SK-N-SH (cell line): ENCODE measurements around the gene HEBP2. TPM values are rescaled to one million over a fixed set of nuclear protein-coding genes. Genes with fewer than 3 reads are reported as not detected.

ENCODE experiments used
- CTCF ChIA-PET: fragments of 300-600, 350-600 bp; formaldehyde crosslinking; extraction: SDS; loops from one replicate; lab custom pipeline; 2021; lab: Yijun Ruan, JAX
- POLR2A ChIA-PET: fragments of 350-600 bp; sonication (Branson Sonifier 250); formaldehyde crosslinking; extraction: SDS; loops from one replicate; lab custom pipeline; 2020; ENCODE audit warnings: antibody characterized with exemption, inconsistent platforms; lab: Yijun Ruan, JAX
- DNase-seq: peaks from one replicate; pipeline ENCODE4 v3.0.0; 2012
- H2AFZ ChIP-seq: fragments of 200-600 bp; sonication (generic); 2 replicates; pipeline ENCODE4 v1.8.1; 2016; ENCODE audit warnings: antibody characterized with exemption, mild to moderate bottlenecking, low read depth
- H3F3A ChIP-seq: fragments of 200-600 bp; sonication (generic); replicated peaks from 2 replicates; pipeline ENCODE3; 2016; ENCODE audit warnings: antibody characterized with exemption, mild to moderate bottlenecking; ENCODE audit not compliant: insufficient read depth
- H3K27ac ChIP-seq, 2 experiments: fragments of 200-500 bp in 1 of 2; fragments of 200-600 bp in 1 of 2; sonication (Bioruptor generic) in 1 of 2; sonication (generic), shearing (Covaris generic) in 1 of 2; 2 replicates each; pipeline versions ENCODE4 v1.5.1 to v1.6.1; 2014 to 2016; ENCODE audit warnings: low read depth in 2 of 2, inconsistent platforms in 1 of 2, low read length in 1 of 2, mild to moderate bottlenecking in 1 of 2, mixed read lengths in 1 of 2
- H3K27me3 ChIP-seq: fragments of 200-600 bp; sonication (generic), shearing (Covaris generic); 2 replicates; pipeline ENCODE4 v1.6.1; 2016; ENCODE audit warnings: mixed run types; ENCODE audit not compliant: insufficient read depth
- H3K36me3 ChIP-seq, 2 experiments: fragments of 200-500 bp in 1 of 2; fragments of 200-600 bp in 1 of 2; sonication (Bioruptor generic) in 1 of 2; sonication (generic) in 1 of 2; replicated peaks in 1 of 2; 2 replicates each; pipeline versions ENCODE3 to v1.5.1; 2014 to 2016; ENCODE audit warnings: low read length in 1 of 2, mild to moderate bottlenecking in 1 of 2; ENCODE audit not compliant: insufficient read depth in 2 of 2, control insufficient read depth in 1 of 2
- H3K4me1 ChIP-seq, 2 experiments: fragments of 200-500 bp in 1 of 2; fragments of 200-600 bp in 1 of 2; sonication (Bioruptor generic) in 1 of 2; sonication (generic), shearing (Covaris generic) in 1 of 2; 2 replicates each; pipeline versions ENCODE4 v1.5.1 to v1.6.1; 2014 to 2016; ENCODE audit warnings: low read depth in 1 of 2, low read length in 1 of 2, mixed run types in 1 of 2; ENCODE audit not compliant: insufficient read depth in 2 of 2, control insufficient read depth in 1 of 2
- H3K4me2 ChIP-seq: fragments of 200-600 bp; sonication (generic), shearing (Covaris generic); 2 replicates; pipeline ENCODE4 v1.6.1; 2017; ENCODE audit warnings: mixed run types
- H3K4me3 ChIP-seq, 2 experiments: fragments of 200-500 bp in 1 of 2; fragments of 200-600 bp in 1 of 2; sonication (Bioruptor generic) in 1 of 2; sonication (generic), shearing (Covaris generic) in 1 of 2; 2 replicates each; pipeline versions ENCODE4 v1.5.1 to v1.8.1; 2014 to 2016; ENCODE audit warnings: low read depth in 2 of 2, inconsistent platforms in 1 of 2, low read length in 1 of 2, mild to moderate bottlenecking in 1 of 2, mixed read lengths in 1 of 2, moderate library complexity in 1 of 2
- H3K79me2 ChIP-seq: fragments of 200-600 bp; sonication (generic); 2 replicates; pipeline ENCODE4 v1.8.1; 2017; ENCODE audit warnings: mild to moderate bottlenecking; ENCODE audit not compliant: insufficient read depth
- H3K9ac ChIP-seq: fragments of 200-600 bp; sonication (generic); 2 replicates; pipeline ENCODE4 v1.6.1; 2017; ENCODE audit warnings: mixed run types
- H3K9me2 ChIP-seq: fragments of 200-600 bp; sonication (generic); 2 replicates; pipeline ENCODE4 v1.6.1; 2017; ENCODE audit warnings: mixed run types
- H3K9me3 ChIP-seq: fragments of 200-600 bp; sonication (generic); 2 replicates; pipeline ENCODE4 v1.6.1; 2017; ENCODE audit warnings: mixed run types, mild to moderate bottlenecking, moderate library complexity
- H4K20me1 ChIP-seq: fragments of 200-600 bp; sonication (generic); 2 replicates; pipeline ENCODE4 v1.6.1; 2017; ENCODE audit warnings: mild to moderate bottlenecking, mixed run types; ENCODE audit not compliant: insufficient read depth
- EP300 ChIP-seq, 2 experiments: IDR thresholded peaks; 2 replicates each; pipeline versions ENCODE4 v1.4.0 to v1.6.1; 2012; ENCODE audit warnings: borderline replicate concordance in 1 of 2, low read depth in 1 of 2, low read length in 1 of 2
- GATA2 ChIP-seq: sonication (generic); formaldehyde crosslinking; IDR thresholded peaks from 2 replicates; pipeline ENCODE4 v1.5.0; 2020; ENCODE audit warnings: mild to moderate bottlenecking, missing genetic modification reagents
- JUND ChIP-seq: IDR thresholded peaks from 2 replicates; pipeline ENCODE4 v1.4.0; 2012
- NFIC ChIP-seq: IDR thresholded peaks from 2 replicates; pipeline ENCODE4 v1.4.0; 2012; ENCODE audit warnings: borderline replicate concordance
- NRF1 ChIP-seq: IDR thresholded peaks from 2 replicates; pipeline ENCODE4 v1.6.1; 2012; ENCODE audit warnings: low read depth, mild to moderate bottlenecking, low read length
- POLR2AphosphoS5 ChIP-seq: IDR thresholded peaks from 2 replicates; pipeline ENCODE4 v1.6.1; 2012; ENCODE audit warnings: low read depth, low read length
- RFX5 ChIP-seq: IDR thresholded peaks from 2 replicates; pipeline ENCODE4 v1.6.1; 2012; ENCODE audit warnings: mild to moderate bottlenecking, improper control_type of control experiment, low read length
- RXRA ChIP-seq: IDR thresholded peaks from 2 replicates; pipeline ENCODE4 v1.4.0; 2012; ENCODE audit warnings: low read depth, mild to moderate bottlenecking, borderline replicate concordance
- SMC3 ChIP-seq: IDR thresholded peaks from 2 replicates; pipeline ENCODE4 v1.6.1; 2012; ENCODE audit warnings: low read depth, low read length, improper control_type of control experiment
- TEAD4 ChIP-seq: IDR thresholded peaks from 2 replicates; pipeline ENCODE4 v1.4.0; 2012; ENCODE audit warnings: mild to moderate bottlenecking, borderline replicate concordance; ENCODE audit not compliant: insufficient read depth
- USF2 ChIP-seq: fragments of 150-350 bp; IDR thresholded peaks from 2 replicates; pipeline ENCODE4 v1.6.1; 2017; ENCODE audit warnings: antibody characterized with exemption, low read length, low read depth, borderline replicate concordance
- ZBTB33 ChIP-seq: IDR thresholded peaks from 2 replicates; pipeline ENCODE4 v1.4.0; 2012; ENCODE audit warnings: low read depth, borderline replicate concordance
- WGBS: methylation state at CpG from one replicate; pipeline ENCODE4 v1.1.6; 2017; ENCODE audit warnings: low lambda C conversion rate; 5-methylcytosine and 5-hydroxymethylcytosine counted together
- polyA plus RNA-seq, 3 experiments: library from polyadenylated mRNA; depleted of rRNA; stranded (reverse); fragments of >200 nt; gene quantifications; 2 replicates each; pipeline ENCODE4 v1.2.3, GENCODE V29; 2012
- TF ChIP-seq, protein P1 (sequence below): IDR thresholded peaks from 2 replicates; pipeline ENCODE4; 2012
- TF ChIP-seq, protein P2 (sequence below): IDR thresholded peaks from 2 replicates; pipeline ENCODE4 v1.4.0; 2012; ENCODE audit warnings: low read depth
- TF ChIP-seq, protein P3 (sequence below): fragments of 200-600 bp; sonication (generic); IDR thresholded peaks from 2 replicates; pipeline ENCODE4 v1.6.1; 2017; ENCODE audit warnings: antibody characterized with exemption, mild to moderate bottlenecking, moderate library complexity

HEBP2 gene
- polyA plus RNA-seq, 1 of the 3 experiments (the other 2 are of a cell fraction) = 7.6 TPM

DNA sequence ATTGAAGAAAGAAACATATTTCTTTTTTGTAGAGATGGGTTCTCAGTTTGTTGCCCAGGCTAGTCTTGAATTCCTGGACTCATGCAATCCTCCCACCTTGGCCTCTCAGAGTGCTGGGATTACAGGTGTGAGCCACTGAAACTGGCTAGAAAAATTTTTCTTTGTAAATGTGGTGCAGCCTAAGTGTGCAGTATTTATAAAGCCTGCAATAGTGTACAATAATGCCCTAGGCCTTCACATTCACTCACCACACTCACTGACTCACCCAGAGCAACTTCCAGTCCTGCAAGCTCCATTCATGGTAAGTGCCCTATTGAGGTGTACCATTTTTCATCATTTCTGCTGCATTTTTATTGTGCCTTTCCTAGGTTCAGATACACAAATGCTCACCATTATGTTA, 63.9 kb downstream of the HEBP2 start:
- TF ChIP-seq SMC3 (no peak), RFX5 (no peak), USF2 (no peak), NRF1 (no peak), ZBTB33 (no peak), NFIC (no peak), POLR2AphosphoS5 (no peak), TEAD4 (no peak)
- TF ChIP-seq, protein P1, sequence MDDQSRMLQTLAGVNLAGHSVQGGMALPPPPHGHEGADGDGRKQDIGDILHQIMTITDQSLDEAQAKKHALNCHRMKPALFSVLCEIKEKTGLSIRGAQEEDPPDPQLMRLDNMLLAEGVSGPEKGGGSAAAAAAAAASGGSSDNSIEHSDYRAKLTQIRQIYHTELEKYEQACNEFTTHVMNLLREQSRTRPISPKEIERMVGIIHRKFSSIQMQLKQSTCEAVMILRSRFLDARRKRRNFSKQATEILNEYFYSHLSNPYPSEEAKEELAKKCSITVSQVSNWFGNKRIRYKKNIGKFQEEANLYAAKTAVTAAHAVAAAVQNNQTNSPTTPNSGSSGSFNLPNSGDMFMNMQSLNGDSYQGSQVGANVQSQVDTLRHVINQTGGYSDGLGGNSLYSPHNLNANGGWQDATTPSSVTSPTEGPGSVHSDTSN = no peak
- TF ChIP-seq, all 33 proteins: peak for 0
- Histone ChIP-seq H3K27me3 (peaks cover 4% of the 10 kb centered on the region; the same call in 1 of the 2 replicates), H2AFZ (no peak overlapping the region), H4K20me1 (no peaks in the 10 kb centered on the region), H3K36me3 (no peaks in the 10 kb centered on the region), H3K79me2 (no peaks in the 10 kb centered on the region), H3K4me3 (no peak overlapping the region), H3K4me1 (no peaks in the 10 kb centered on the region; a peak in 1 of 4 replicates), H3K9ac (no peak overlapping the region), H3K9me3 (no peaks in the 10 kb centered on the region), H3K27ac (no peak overlapping the region), H3K4me2 (no peak overlapping the region), H3K9me2 (no peaks in the 10 kb centered on the region), H3F3A (no peaks in the 10 kb centered on the region)
- ChIA-PET CTCF (no interaction called here), POLR2A (no interaction called here)
- DNase-seq = no peak

DNA sequence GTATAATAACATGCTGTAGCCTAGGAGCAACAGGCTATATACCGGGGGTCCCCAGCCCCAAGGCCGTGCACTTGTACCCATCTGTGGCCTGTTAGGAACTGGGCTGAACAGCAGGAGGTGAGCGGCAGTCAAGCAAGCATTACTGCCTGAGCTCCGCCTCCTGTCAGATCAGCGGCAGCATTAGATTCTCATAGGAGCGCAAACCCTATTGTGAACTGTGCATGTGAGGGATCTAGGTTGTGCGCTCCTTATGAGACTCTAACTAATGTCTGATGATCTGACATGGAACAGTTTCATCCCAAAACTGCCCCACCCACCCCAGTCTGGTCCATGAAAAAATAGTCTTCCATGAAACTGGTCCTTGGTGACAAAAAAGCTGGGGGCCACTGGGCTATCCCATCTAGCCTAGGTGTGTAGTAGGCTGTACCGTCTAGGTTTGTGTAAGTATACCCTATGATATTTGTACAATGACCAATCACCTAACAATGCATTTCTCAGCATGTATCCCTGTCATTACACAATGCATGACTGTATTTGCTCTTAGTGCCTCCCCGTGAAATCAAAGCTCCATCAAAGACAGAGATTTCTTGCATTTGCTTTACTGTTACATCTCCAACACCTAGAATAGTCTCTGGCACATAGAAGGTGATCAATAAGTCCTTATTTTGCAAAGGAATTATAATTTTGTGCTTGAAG, 64.4 kb downstream of the HEBP2 start:
- H3K36me3 ChIP-seq = no peaks in the 10 kb centered on the region
- H3K4me2 ChIP-seq = no peak overlapping the region
- no peaks in the 10 kb centered on the region for H3K9me2 ChIP-seq
- peaks cover 8% of the 10 kb centered on the region; the same call in 1 of the 2 replicates for H3K27me3 ChIP-seq
- no peak overlapping the region for H3K4me3 ChIP-seq
- no peak overlapping the region for H3K9ac ChIP-seq
- H3K9me3 ChIP-seq = no peaks in the 10 kb centered on the region
- no peak for DNase-seq
- POLR2A ChIA-PET = no interaction called here
- no peaks in the 10 kb centered on the region; a peak in 1 of 4 replicates for H3K4me1 ChIP-seq
- no peaks in the 10 kb centered on the region for H3F3A ChIP-seq
- H3K79me2 ChIP-seq = no peaks in the 10 kb centered on the region
- 31% methylated on average over 9 of the region's 9 CpGs for WGBS
- no peak overlapping the region for H3K27ac ChIP-seq
- no peak overlapping the region for H2AFZ ChIP-seq
- CTCF ChIA-PET = no interaction called here
- TF ChIP-seq JUND (no peak), RXRA (no peak), EP300 (IDR thresholded peaks at IDR 0.05; ENCODE audit: borderline replicate concordance in 1 of 2, low read depth in 1 of 2, low read length in 1 of 2) (no peak), GATA2 (no peak), TEAD4 (no peak)
- TF ChIP-seq, protein P1 = no peak
- TF ChIP-seq, protein P2, sequence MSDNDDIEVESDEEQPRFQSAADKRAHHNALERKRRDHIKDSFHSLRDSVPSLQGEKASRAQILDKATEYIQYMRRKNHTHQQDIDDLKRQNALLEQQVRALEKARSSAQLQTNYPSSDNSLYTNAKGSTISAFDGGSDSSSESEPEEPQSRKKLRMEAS = no peak
- TF ChIP-seq, protein P3, sequence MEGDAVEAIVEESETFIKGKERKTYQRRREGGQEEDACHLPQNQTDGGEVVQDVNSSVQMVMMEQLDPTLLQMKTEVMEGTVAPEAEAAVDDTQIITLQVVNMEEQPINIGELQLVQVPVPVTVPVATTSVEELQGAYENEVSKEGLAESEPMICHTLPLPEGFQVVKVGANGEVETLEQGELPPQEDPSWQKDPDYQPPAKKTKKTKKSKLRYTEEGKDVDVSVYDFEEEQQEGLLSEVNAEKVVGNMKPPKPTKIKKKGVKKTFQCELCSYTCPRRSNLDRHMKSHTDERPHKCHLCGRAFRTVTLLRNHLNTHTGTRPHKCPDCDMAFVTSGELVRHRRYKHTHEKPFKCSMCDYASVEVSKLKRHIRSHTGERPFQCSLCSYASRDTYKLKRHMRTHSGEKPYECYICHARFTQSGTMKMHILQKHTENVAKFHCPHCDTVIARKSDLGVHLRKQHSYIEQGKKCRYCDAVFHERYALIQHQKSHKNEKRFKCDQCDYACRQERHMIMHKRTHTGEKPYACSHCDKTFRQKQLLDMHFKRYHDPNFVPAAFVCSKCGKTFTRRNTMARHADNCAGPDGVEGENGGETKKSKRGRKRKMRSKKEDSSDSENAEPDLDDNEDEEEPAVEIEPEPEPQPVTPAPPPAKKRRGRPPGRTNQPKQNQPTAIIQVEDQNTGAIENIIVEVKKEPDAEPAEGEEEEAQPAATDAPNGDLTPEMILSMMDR = no peak
- no peaks in the 10 kb centered on the region for H4K20me1 ChIP-seq
